Osteoblast (primary cell): ENCODE results near the gene CECR2. TPM values are rescaled to one million over a fixed set of nuclear protein-coding genes. Genes with fewer than 3 reads are reported as not detected.

Experiments used
- DNase-seq: peaks from one replicate; pipeline ENCODE4 v3.0.0; 2011; ENCODE audit warnings: low spot score, mixed read lengths; ENCODE audit not compliant: insufficient read length; ENCODE audit errors: missing footprints
- H2AFZ ChIP-seq: 2 replicates; pipeline ENCODE4 v1.6.0; 2011; ENCODE audit warnings: mild to moderate bottlenecking, low read length
- H3K27ac ChIP-seq: 2 replicates; pipeline ENCODE4 v1.5.1; 2011; ENCODE audit warnings: mild to moderate bottlenecking, low read depth, low read length, moderate library complexity
- H3K27me3 ChIP-seq: 2 replicates; pipeline ENCODE4 v1.6.0; 2012; ENCODE audit warnings: mild to moderate bottlenecking, control low read depth, inconsistent platforms, low read length, moderate library complexity; ENCODE audit not compliant: insufficient read depth
- H3K36me3 ChIP-seq: 2 replicates; pipeline ENCODE4 v1.5.1; 2011; ENCODE audit warnings: mild to moderate bottlenecking, low read length, control low read depth, moderate library complexity; ENCODE audit not compliant: insufficient read depth
- H3K4me1 ChIP-seq: 2 replicates; pipeline ENCODE4 v1.5.1; 2011; ENCODE audit warnings: mild to moderate bottlenecking, low read length, control low read depth, moderate library complexity; ENCODE audit not compliant: insufficient read depth
- H3K4me2 ChIP-seq: 2 replicates; pipeline ENCODE4 v1.6.0; 2011; ENCODE audit warnings: mild to moderate bottlenecking, low read length; ENCODE audit not compliant: insufficient read depth
- H3K4me3 ChIP-seq: fragments of 200-600 bp; sonication (generic); 3 replicates; pipeline ENCODE4 v1.5.1; 2012; ENCODE audit warnings: mild to moderate bottlenecking, low read length, inconsistent platforms; ENCODE audit not compliant: insufficient read depth
- H3K79me2 ChIP-seq: 2 replicates; pipeline ENCODE4 v1.6.0; 2012; ENCODE audit warnings: mild to moderate bottlenecking, low read length, control low read depth, inconsistent platforms; ENCODE audit not compliant: insufficient read depth
- H3K9me3 ChIP-seq: 2 replicates; pipeline ENCODE4 v1.5.1; 2011; ENCODE audit warnings: low read depth, low read length, control low read depth
- H4K20me1 ChIP-seq: 2 replicates; pipeline ENCODE4 v1.6.0; 2012; ENCODE audit warnings: mild to moderate bottlenecking, low read length, control low read depth; ENCODE audit not compliant: insufficient read depth
- total RNA-seq: library from RNA; depleted of rRNA; stranded (reverse); fragments of >200 nt; gene quantifications from 2 replicates; pipeline ENCODE4 v1.2.3, GENCODE V29; 2012
- TF ChIP-seq, protein P1 (sequence below): IDR thresholded peaks from 2 replicates; pipeline ENCODE4 v1.5.1; 2011; ENCODE audit warnings: mild to moderate bottlenecking, low read depth, low read length, moderate library complexity; ENCODE audit errors: extremely low read depth

Gene CECR2
- total RNA-seq, 1 donor = not detected

- no peak for DNase-seq
- H3K4me2 ChIP-seq = no peak overlapping the region
- H3K36me3 ChIP-seq = no peaks in the 10 kb centered on the region
- peaks cover 2% of the 10 kb centered on the region for H3K9me3 ChIP-seq
- H3K4me3 ChIP-seq = no peak overlapping the region
- H2AFZ ChIP-seq = no peak overlapping the region
- H3K4me1 ChIP-seq = no peaks in the 10 kb centered on the region
- TF ChIP-seq, protein P1, sequence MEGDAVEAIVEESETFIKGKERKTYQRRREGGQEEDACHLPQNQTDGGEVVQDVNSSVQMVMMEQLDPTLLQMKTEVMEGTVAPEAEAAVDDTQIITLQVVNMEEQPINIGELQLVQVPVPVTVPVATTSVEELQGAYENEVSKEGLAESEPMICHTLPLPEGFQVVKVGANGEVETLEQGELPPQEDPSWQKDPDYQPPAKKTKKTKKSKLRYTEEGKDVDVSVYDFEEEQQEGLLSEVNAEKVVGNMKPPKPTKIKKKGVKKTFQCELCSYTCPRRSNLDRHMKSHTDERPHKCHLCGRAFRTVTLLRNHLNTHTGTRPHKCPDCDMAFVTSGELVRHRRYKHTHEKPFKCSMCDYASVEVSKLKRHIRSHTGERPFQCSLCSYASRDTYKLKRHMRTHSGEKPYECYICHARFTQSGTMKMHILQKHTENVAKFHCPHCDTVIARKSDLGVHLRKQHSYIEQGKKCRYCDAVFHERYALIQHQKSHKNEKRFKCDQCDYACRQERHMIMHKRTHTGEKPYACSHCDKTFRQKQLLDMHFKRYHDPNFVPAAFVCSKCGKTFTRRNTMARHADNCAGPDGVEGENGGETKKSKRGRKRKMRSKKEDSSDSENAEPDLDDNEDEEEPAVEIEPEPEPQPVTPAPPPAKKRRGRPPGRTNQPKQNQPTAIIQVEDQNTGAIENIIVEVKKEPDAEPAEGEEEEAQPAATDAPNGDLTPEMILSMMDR = no peak
- no peaks in the 10 kb centered on the region for H4K20me1 ChIP-seq
- H3K27ac ChIP-seq = no peak overlapping the region
- no peaks in the 10 kb centered on the region for H3K79me2 ChIP-seq
- H3K27me3 ChIP-seq = no peaks in the 10 kb centered on the region
These were observed 18.1 kb downstream of the CECR2 start for GRCh38 chr22:17387356-17387755.

- Histone ChIP-seq H3K27ac (no peak overlapping the region), H3K79me2 (no peaks in the 10 kb centered on the region), H4K20me1 (no peaks in the 10 kb centered on the region), H3K4me3 (no peak overlapping the region), H3K4me1 (no peaks in the 10 kb centered on the region), H3K9me3 (peaks cover 2% of the 10 kb centered on the region), H2AFZ (no peak overlapping the region), H3K36me3 (no peaks in the 10 kb centered on the region), H3K27me3 (no peaks in the 10 kb centered on the region), H3K4me2 (no peak overlapping the region)
- DNase-seq = no peak
- TF ChIP-seq, protein P1 = no peak
These were observed 19.0 kb downstream of the CECR2 start for GRCh38 chr22:17388235-17388634.

GRCh38 chr22:17390087-17390486 is 20.8 kb downstream of the CECR2 start:
- H4K20me1 ChIP-seq = no peaks in the 10 kb centered on the region
- TF ChIP-seq, protein P1 = no peak
- H3K4me1 ChIP-seq = no peaks in the 10 kb centered on the region
- no peaks in the 10 kb centered on the region for H3K79me2 ChIP-seq
- H3K27ac ChIP-seq = no peak overlapping the region
- H3K4me3 ChIP-seq = no peak overlapping the region
- H3K4me2 ChIP-seq = no peak overlapping the region
- H3K27me3 ChIP-seq = no peaks in the 10 kb centered on the region
- H3K9me3 ChIP-seq = peaks cover 2% of the 10 kb centered on the region
- no peaks in the 10 kb centered on the region for H3K36me3 ChIP-seq
- no peak for DNase-seq
- no peak overlapping the region for H2AFZ ChIP-seq

DNA sequence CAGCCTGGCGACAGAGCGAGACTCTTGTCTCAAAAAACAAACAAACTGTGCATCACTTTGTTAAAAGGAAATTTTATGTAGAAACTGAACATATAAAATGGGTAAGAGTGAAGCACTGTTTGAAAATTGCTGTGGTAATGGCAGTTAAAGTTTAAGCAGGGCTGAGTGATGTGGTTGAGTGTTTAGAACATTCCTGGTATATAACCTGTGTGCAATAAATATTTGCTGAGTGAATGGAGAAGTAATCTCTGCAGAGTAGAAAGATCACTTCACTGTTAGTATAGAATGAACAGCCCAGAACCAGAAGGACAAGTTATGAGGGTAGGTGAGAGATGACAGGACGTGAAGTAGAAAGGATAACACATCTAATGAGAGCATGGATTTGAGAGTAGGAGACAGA is 27.3 kb downstream of the CECR2 start:
- no peaks in the 10 kb centered on the region for H3K36me3 ChIP-seq
- H3K27ac ChIP-seq = no peak overlapping the region
- TF ChIP-seq, protein P1 = no peak
- no peaks in the 10 kb centered on the region for H3K79me2 ChIP-seq
- no peak overlapping the region for H3K4me3 ChIP-seq
- no peaks in the 10 kb centered on the region for H3K27me3 ChIP-seq
- no peak overlapping the region for H2AFZ ChIP-seq
- H3K4me1 ChIP-seq = no peaks in the 10 kb centered on the region
- no peak overlapping the region for H3K4me2 ChIP-seq
- DNase-seq = no peak
- H4K20me1 ChIP-seq = no peaks in the 10 kb centered on the region
- H3K9me3 ChIP-seq = no peaks in the 10 kb centered on the region
